Activated gamma-delta T cell treated with anti-CD3 and anti-CD28 coated beads, Interleukin-2, amount 50 U/mL, for 16 hours (primary cell): ENCODE data around the gene COLQ.

ENCODE experiments used
- DNase-seq: peaks from one replicate; pipeline ENCODE4 v3.0.0-alpha.2; 2020; ENCODE audit warnings: low read depth

Gene COLQ

GRCh38 chr3:15520185-15520584 is 1.3 kb downstream of the COLQ start:
- peak; percentile 25 for DNase-seq

- DNase-seq, result no peak
These were observed 2.4 kb downstream of the COLQ start for GRCh38 chr3:15519096-15519495.

- DNase-seq, result no peak
These were observed 6.7 kb downstream of the COLQ start for GRCh38 chr3:15514663-15515340.

- no peak for DNase-seq
These were observed 7.5 kb downstream of the COLQ start for GRCh38 chr3:15513810-15514662.

GRCh38 chr3:15513116-15513515 is 8.4 kb downstream of the COLQ start:
- no peak for DNase-seq

- no peak for DNase-seq
These were observed 9.3 kb downstream of the COLQ start for GRCh38 chr3:15512166-15512565.

- DNase-seq, result no peak
These were observed 10.3 kb downstream of the COLQ start for GRCh38 chr3:15511156-15511555.

GRCh38 chr3:15510493-15510892 is 11.0 kb downstream of the COLQ start:
- no peak for DNase-seq

GRCh38 chr3:15506571-15506970 is 14.9 kb downstream of the COLQ start:
- no peak for DNase-seq

GRCh38 chr3:15505479-15506165 is 15.9 kb downstream of the COLQ start:
- DNase-seq, result no peak

- DNase-seq, result no peak
These were observed 18.9 kb downstream of the COLQ start for GRCh38 chr3:15502616-15503015.

- DNase-seq, result no peak
These were observed 20.4 kb downstream of the COLQ start for GRCh38 chr3:15501126-15501525.

- DNase-seq, result no peak
These were observed 21.3 kb downstream of the COLQ start for GRCh38 chr3:15500107-15500724.

GRCh38 chr3:15499536-15499935 is 22.0 kb downstream of the COLQ start:
- DNase-seq, result no peak

- no peak for DNase-seq
These were observed 22.9 kb downstream of the COLQ start for GRCh38 chr3:15498431-15499214.

GRCh38 chr3:15497964-15498363 is 23.5 kb downstream of the COLQ start:
- no peak for DNase-seq

- no peak for DNase-seq
These were observed 25.2 kb downstream of the COLQ start for GRCh38 chr3:15496341-15496664.

- DNase-seq, result no peak
These were observed 25.8 kb downstream of the COLQ start for GRCh38 chr3:15495461-15496340.

- no peak for DNase-seq
These were observed 28.1 kb downstream of the COLQ start for GRCh38 chr3:15493436-15493835.

- DNase-seq, result no peak
These were observed 28.6 kb downstream of the COLQ start for GRCh38 chr3:15492847-15493360.

GRCh38 chr3:15491143-15491542 is 30.4 kb downstream of the COLQ start:
- no peak for DNase-seq
